Measurements from ENCODE around the gene XRCC1.

XRCC1 gene

DNA sequence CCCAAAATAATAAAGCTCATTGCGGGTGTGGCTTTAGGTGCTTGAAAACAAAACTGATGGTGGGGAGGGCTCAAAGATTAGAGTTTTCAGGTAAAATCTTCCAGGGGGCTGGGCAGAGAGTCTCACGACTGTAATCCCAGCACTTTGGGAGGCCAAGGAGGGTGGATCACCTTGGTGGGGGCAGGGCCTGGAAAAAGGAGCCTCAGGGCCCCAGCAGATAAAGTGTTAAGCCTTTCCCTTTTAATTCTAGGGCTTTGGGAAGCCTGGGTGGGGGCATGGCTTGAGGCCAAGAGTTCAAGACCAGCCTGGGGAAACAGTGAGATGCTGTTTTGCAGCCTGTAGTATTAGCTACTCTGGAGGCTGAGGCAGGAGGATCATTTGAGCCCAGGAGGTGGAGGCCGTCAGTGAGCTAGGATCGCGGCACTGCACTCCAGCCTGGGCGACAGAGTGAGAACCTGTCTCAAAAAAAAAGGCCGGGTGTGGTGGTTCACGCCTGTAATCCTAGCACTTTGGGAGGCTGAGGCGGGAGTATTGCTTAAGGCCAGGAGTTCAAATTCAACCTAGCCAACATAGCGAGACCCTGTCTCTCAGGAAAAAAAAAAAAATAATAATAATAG is 18.9 kb upstream of the XRCC1 start:
- TF ChIP-seq, protein P1, sequence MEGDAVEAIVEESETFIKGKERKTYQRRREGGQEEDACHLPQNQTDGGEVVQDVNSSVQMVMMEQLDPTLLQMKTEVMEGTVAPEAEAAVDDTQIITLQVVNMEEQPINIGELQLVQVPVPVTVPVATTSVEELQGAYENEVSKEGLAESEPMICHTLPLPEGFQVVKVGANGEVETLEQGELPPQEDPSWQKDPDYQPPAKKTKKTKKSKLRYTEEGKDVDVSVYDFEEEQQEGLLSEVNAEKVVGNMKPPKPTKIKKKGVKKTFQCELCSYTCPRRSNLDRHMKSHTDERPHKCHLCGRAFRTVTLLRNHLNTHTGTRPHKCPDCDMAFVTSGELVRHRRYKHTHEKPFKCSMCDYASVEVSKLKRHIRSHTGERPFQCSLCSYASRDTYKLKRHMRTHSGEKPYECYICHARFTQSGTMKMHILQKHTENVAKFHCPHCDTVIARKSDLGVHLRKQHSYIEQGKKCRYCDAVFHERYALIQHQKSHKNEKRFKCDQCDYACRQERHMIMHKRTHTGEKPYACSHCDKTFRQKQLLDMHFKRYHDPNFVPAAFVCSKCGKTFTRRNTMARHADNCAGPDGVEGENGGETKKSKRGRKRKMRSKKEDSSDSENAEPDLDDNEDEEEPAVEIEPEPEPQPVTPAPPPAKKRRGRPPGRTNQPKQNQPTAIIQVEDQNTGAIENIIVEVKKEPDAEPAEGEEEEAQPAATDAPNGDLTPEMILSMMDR (IDR thresholded peaks at IDR 0.05; ENCODE audit: borderline replicate concordance, extremely low read depth, low read length, poor library complexity, severe bottlenecking), result no peak
- no peak for TF ChIP-seq EZH2 (IDR thresholded peaks at IDR 0.05; ENCODE audit: borderline replicate concordance, low read depth, low read length, severe bottlenecking)
- no peaks in the 10 kb centered on the region for H3K9me3 ChIP-seq (ENCODE audit: insufficient read depth, low read length, severe bottlenecking)
- H3K36me3 ChIP-seq (ENCODE audit: insufficient read depth, low read length), result peaks cover 38% of the 10 kb centered on the region
- ATAC-seq (ENCODE audit: insufficient read depth, low read depth) (no peak), DNase-seq (no peak)
- H2AFZ ChIP-seq (ENCODE audit: low read depth, low read length), result no peak overlapping the region
- H3K27me3 ChIP-seq (ENCODE audit: insufficient read depth, low read length, poor library complexity), result no peaks in the 10 kb centered on the region
- H3K79me2 ChIP-seq (ENCODE audit: insufficient read depth, low read length), result peaks cover 53% of the 10 kb centered on the region
- H3K4me2 ChIP-seq (ENCODE audit: insufficient read depth, low read length), result peak overlapping the region; percentile 97
- peaks cover 23% of the 10 kb centered on the region; the same call in 1 of the 2 replicates for H4K20me1 ChIP-seq (ENCODE audit: insufficient read depth, low read length)
- H3K27ac ChIP-seq (ENCODE audit: low read length), result no peak overlapping the region
- H3K4me1 ChIP-seq (ENCODE audit: insufficient read depth, low read length), result peaks cover 44% of the 10 kb centered on the region
- peak overlapping the region in 1 of 2 experiments; percentile 91; a peak in 2 of 4 replicates for H3K4me3 ChIP-seq (ENCODE audit: low read depth in 1 of 2, low read length in 2 of 2)
- H3K9ac ChIP-seq (ENCODE audit: low read depth, low read length), result peak overlapping the region; percentile 63

DNA sequence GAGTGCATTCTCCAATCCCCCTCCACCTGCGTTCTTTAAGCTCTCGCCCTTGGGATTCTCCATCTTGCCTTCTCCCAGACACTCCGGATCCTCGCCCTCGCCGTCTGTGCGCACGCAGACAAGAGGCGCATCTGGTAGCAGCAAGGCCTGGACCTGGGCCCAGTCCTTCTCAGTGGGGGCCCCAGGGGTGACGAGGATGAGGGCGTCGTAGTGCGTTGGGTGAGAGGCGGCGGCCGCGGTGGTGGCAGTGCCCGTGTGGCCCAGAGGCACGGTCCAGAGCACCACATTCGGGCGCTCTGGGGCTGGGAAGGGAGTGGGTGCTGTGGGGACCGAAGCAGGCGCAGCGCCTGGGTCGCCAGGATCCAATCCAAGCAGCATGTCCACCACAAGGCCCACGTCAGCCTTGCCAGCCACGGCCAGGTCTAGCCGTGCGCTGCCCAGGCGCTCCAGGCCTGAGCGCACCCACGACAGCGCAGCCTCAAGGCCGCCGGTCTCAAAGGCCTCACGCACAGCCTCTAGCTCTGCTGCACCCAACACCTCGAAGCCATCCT is 17.5 kb upstream of the XRCC1 start:
- Histone ChIP-seq H3K4me3 (ENCODE audit: low read depth in 1 of 2, low read length in 2 of 2) (no peak overlapping the region), H4K20me1 (ENCODE audit: insufficient read depth, low read length) (peaks cover 20% of the 10 kb centered on the region; the same call in 1 of the 2 replicates), H3K36me3 (ENCODE audit: insufficient read depth, low read length) (peaks cover 33% of the 10 kb centered on the region), H3K4me1 (ENCODE audit: insufficient read depth, low read length) (peaks cover 31% of the 10 kb centered on the region), H2AFZ (ENCODE audit: low read depth, low read length) (no peak overlapping the region), H3K4me2 (ENCODE audit: insufficient read depth, low read length) (no peak overlapping the region), H3K27ac (ENCODE audit: low read length) (no peak overlapping the region), H3K9me3 (ENCODE audit: insufficient read depth, low read length, severe bottlenecking) (no peaks in the 10 kb centered on the region), H3K79me2 (ENCODE audit: insufficient read depth, low read length) (peaks cover 40% of the 10 kb centered on the region), H3K9ac (ENCODE audit: low read depth, low read length) (no peak overlapping the region), H3K27me3 (ENCODE audit: insufficient read depth, low read length, poor library complexity) (no peaks in the 10 kb centered on the region)
- no peak for ATAC-seq (ENCODE audit: insufficient read depth, low read depth)
- no peak for DNase-seq
- TF ChIP-seq, protein P1 (IDR thresholded peaks at IDR 0.05; ENCODE audit: borderline replicate concordance, extremely low read depth, low read length, poor library complexity, severe bottlenecking), result no peak
- TF ChIP-seq EZH2 (IDR thresholded peaks at IDR 0.05; ENCODE audit: borderline replicate concordance, low read depth, low read length, severe bottlenecking), result no peak

DNA sequence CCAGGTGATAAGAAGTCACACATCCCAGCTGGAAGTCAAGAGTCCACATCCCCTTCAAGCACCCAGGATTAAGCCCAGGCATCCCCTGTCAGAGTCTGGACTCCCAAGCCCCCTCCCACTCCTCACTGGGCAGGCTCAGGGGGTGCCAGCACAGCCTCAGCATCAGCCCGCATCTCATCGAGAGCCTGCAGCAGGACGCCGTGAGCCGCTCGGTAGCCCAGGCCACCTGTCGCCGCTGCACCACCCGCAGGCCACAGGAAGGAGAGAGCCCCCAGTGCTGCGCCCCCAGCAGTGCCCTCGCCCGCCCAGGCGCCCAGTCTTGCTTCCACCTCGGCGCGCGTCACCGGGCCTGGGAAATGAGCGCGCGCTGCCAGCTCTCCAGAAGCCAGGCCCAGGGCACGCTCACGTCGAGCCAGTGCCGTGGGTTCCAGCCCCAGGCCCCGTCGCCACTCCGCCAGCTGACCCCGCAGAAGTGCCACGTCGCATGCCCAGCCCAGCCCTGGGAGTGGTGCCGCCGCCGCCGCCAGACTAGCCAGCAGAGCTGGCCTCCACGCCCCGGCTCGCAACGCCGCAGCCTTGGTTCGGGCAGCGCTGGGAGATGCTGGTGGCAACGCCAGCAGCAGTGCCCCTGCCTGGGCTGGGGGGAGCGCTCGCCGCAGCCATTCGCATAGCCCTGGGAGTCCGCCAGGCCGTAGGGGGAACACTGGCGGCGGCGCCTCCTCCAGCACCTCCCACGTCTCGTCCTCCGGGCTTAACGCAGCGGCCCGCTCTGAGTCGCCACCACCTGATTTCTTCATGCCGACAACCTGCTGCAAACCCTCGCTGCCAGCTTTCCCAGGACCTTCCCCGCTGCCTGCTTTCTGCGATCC is 16.8 kb upstream of the XRCC1 start:
- ATAC-seq (ENCODE audit: insufficient read depth, low read depth) (no peak), DNase-seq (no peak)
- Histone ChIP-seq H3K4me1 (ENCODE audit: insufficient read depth, low read length) (peaks cover 24% of the 10 kb centered on the region), H3K4me2 (ENCODE audit: insufficient read depth, low read length) (no peak overlapping the region), H3K27me3 (ENCODE audit: insufficient read depth, low read length, poor library complexity) (no peaks in the 10 kb centered on the region), H3K36me3 (ENCODE audit: insufficient read depth, low read length) (peaks cover 33% of the 10 kb centered on the region), H2AFZ (ENCODE audit: low read depth, low read length) (no peak overlapping the region), H3K27ac (ENCODE audit: low read length) (no peak overlapping the region), H4K20me1 (ENCODE audit: insufficient read depth, low read length) (peaks cover 20% of the 10 kb centered on the region; the same call in 1 of the 2 replicates), H3K4me3 (ENCODE audit: low read depth in 1 of 2, low read length in 2 of 2) (no peak overlapping the region), H3K79me2 (ENCODE audit: insufficient read depth, low read length) (peaks cover 33% of the 10 kb centered on the region), H3K9ac (ENCODE audit: low read depth, low read length) (no peak overlapping the region), H3K9me3 (ENCODE audit: insufficient read depth, low read length, severe bottlenecking) (no peaks in the 10 kb centered on the region)
- TF ChIP-seq, protein P1 (IDR thresholded peaks at IDR 0.05; ENCODE audit: borderline replicate concordance, extremely low read depth, low read length, poor library complexity, severe bottlenecking), result no peak
- TF ChIP-seq EZH2 (IDR thresholded peaks at IDR 0.05; ENCODE audit: borderline replicate concordance, low read depth, low read length, severe bottlenecking), result no peak
